CD4-positive, alpha-beta T cell treated with Interleukin-4 for 1 hour (primary cell): ENCODE data around the gene APBA3.
"Not testable (repeated sequence)": the region's sequence is repeated elsewhere in the genome, so short reads cannot be mapped to it uniquely, and the experiment has no call there.

Experiments
- DNase-seq, 2 donors: peaks; one replicate each; pipeline ENCODE4 v3.0.0-alpha.2; 2020 to 2022

APBA3 gene

GRCh38 chr19:3770136-3770999 is 8.9 kb upstream of the APBA3 start:
- no peak for DNase-seq

GRCh38 chr19:3769494-3769893 is 8.0 kb upstream of the APBA3 start:
- DNase-seq = no peak

GRCh38 chr19:3768748-3769099 is 7.2 kb upstream of the APBA3 start:
- DNase-seq = no peak

GRCh38 chr19:3768015-3768747 is 6.7 kb upstream of the APBA3 start:
- DNase-seq = no peak

GRCh38 chr19:3767050-3767449 is 5.6 kb upstream of the APBA3 start:
- no peak for DNase-seq

GRCh38 chr19:3766520-3766919 is 5.0 kb upstream of the APBA3 start:
- DNase-seq = peak in 1 of 2 donors; percentile 14

- DNase-seq = not testable (repeated sequence)
Measured at GRCh38 chr19:3765757-3766156, 4.3 kb upstream of the APBA3 start.

- DNase-seq = no peak
Measured at GRCh38 chr19:3765121-3765520, 3.6 kb upstream of the APBA3 start.

- DNase-seq = peak; percentile 99 to 100
Measured at GRCh38 chr19:3762501-3763459, 1.3 kb upstream of the APBA3 start, which contains the start of gene MRPL54. MRPL54 (plus strand) TSS chr19:3762682; CDS start chr19:3762701, 19 bp downstream.

- DNase-seq = no peak
Measured at GRCh38 chr19:3762130-3762473, 610 bp upstream of the APBA3 start.

- DNase-seq = peak; percentile 20 to 63
Measured at GRCh38 chr19:3760871-3761361, 576 bp downstream of the APBA3 start.

- no peak for DNase-seq
Measured at GRCh38 chr19:3759482-3760254, 1.8 kb downstream of the APBA3 start.

- not testable (repeated sequence) for DNase-seq
Measured at GRCh38 chr19:3758297-3758696, 3.2 kb downstream of the APBA3 start.

- not testable (repeated sequence) for DNase-seq
Measured at GRCh38 chr19:3757705-3758104, 3.8 kb downstream of the APBA3 start.

- DNase-seq = no peak
Measured at GRCh38 chr19:3753631-3754410, 7.7 kb downstream of the APBA3 start.

GRCh38 chr19:3752492-3752891 is 9.0 kb downstream of the APBA3 start:
- DNase-seq = no peak

GRCh38 chr19:3751236-3751635 is 10.3 kb downstream of the APBA3 start:
- DNase-seq = no peak

- DNase-seq = no peak
Measured at GRCh38 chr19:3750211-3750610, 11.3 kb downstream of the APBA3 start.

GRCh38 chr19:3748965-3749364 is 12.5 kb downstream of the APBA3 start:
- no peak for DNase-seq

GRCh38 chr19:3746371-3747056 is 15.0 kb downstream of the APBA3 start:
- DNase-seq = no peak
